ENCODE results near the gene MAP3K13.

DNA sequence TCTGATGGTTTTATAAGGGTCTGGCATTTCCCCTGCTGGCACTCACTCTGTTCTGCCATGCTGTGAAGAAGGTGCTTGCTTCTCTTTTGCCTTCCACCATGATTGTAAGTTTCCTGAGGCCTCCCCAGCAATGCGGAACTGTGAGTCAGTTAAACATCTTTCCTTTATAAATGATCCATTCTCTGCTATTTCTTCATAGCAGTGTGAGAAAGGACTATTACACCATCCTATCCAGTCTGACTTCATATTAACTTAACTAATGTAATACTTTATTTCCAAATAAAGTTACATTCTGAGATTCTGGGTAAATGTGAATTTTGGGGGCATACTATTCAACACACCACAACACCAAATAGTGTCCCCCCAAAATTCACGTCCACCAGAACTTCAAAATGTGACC lies 22.2 kb upstream of the MAP3K13 start:
- TF ChIP-seq POLR2AphosphoS5 (IDR thresholded peaks at IDR 0.05; ENCODE audit: low read depth, low read length) (no peak), POLR2A (IDR thresholded peaks at IDR 0.05; ENCODE audit: low read depth, low read length) (no peak)

All from GM12892 (cell line).